Endothelial cell of umbilical vein (primary cell): Measurements from ENCODE around the gene AKAP12. TPM values are rescaled to one million over a fixed set of nuclear protein-coding genes. Genes with fewer than 3 reads are reported as not detected.

Experiments
- BruUV-seq: library from RNA; stranded (reverse); fragments of 400-500 nt; replicated peaks from 2 replicates; lab custom pipeline; 2021; lab: Mats Ljungman, UMichigan
- CTCF ChIA-PET: fragments of 300-600, 350-600 bp; sonication (Branson Sonifier 250); formaldehyde crosslinking; loops from one replicate; lab custom pipeline; 2021; ENCODE audit warnings: antibody characterized with exemption, inconsistent platforms; lab: Charles Lee
- POLR2A ChIA-PET: fragments of 300-600, 350-600 bp; sonication (Branson Sonifier 250); formaldehyde crosslinking; loops from one replicate; lab custom pipeline; 2021; ENCODE audit warnings: antibody characterized with exemption, inconsistent platforms; lab: Charles Lee
- DNase-seq: peaks from one replicate; pipeline ENCODE4 v3.0.0-alpha.2; 2011; ENCODE audit warnings: low read depth, low spot score
- FAIRE-seq: peaks from 2 replicates; lab custom pipeline; 2011; peaks lifted over from hg19 to GRCh38; lab: Jason Lieb, UNC
- H2AFZ ChIP-seq: 2 replicates; pipeline ENCODE4 v1.6.0; 2012; ENCODE audit warnings: low read depth, low read length, control low read depth, inconsistent platforms
- H3K27ac ChIP-seq: 2 replicates; pipeline ENCODE4 v1.5.1; 2011; ENCODE audit warnings: low read depth, mild to moderate bottlenecking, control low read depth, low read length, moderate library complexity; ENCODE audit not compliant: insufficient read depth
- H3K27me3 ChIP-seq, 2 experiments: 2 replicates each; pipeline versions ENCODE4 v1.6.0 to v1.6.1; 2011; ENCODE audit warnings: low read length in 2 of 2, mixed read lengths in 1 of 2; ENCODE audit not compliant: control insufficient read depth in 2 of 2, insufficient read depth in 2 of 2
- H3K36me3 ChIP-seq, 2 experiments: 2 replicates in 1 of 2; 3 replicates in 1 of 2; pipeline ENCODE4 v1.5.1; 2011; ENCODE audit warnings: low read length in 2 of 2, mild to moderate bottlenecking in 1 of 2, moderate library complexity in 1 of 2; ENCODE audit not compliant: control insufficient read depth in 2 of 2, insufficient read depth in 2 of 2; ENCODE audit errors: extremely low read depth in 1 of 2
- H3K4me1 ChIP-seq: 3 replicates; pipeline ENCODE4 v1.5.1; 2011; ENCODE audit warnings: mild to moderate bottlenecking, low read length; ENCODE audit not compliant: control insufficient read depth, insufficient read depth; ENCODE audit errors: extremely low read depth
- H3K4me2 ChIP-seq: 2 replicates; pipeline ENCODE4 v1.6.1; 2011; ENCODE audit warnings: low read length, control low read depth, mixed read lengths; ENCODE audit not compliant: insufficient read depth
- H3K4me3 ChIP-seq, 3 experiments: fragments of 200-600 bp in 1 of 3; sonication (generic), shearing (Covaris generic) in 1 of 3; replicated peaks in 1 of 3; 2 replicates each; pipeline ENCODE4 v1.5.1; 2011 to 2016; ENCODE audit warnings: control low read depth in 3 of 3, low read length in 3 of 3, mild to moderate bottlenecking in 2 of 3, inconsistent platforms in 1 of 3, low read depth in 1 of 3, moderate library complexity in 1 of 3; ENCODE audit not compliant: insufficient read depth in 1 of 3
- H3K79me2 ChIP-seq: 2 replicates; pipeline ENCODE4 v1.6.0; 2012; ENCODE audit warnings: low read length, inconsistent platforms; ENCODE audit not compliant: control insufficient read depth, insufficient read depth
- H3K9ac ChIP-seq: replicated peaks from 2 replicates; pipeline ENCODE3; 2011; ENCODE audit warnings: low read length, control low read depth; ENCODE audit not compliant: insufficient read depth; ENCODE audit errors: extremely low read depth
- H3K9me1 ChIP-seq: replicated peaks from 3 replicates; pipeline ENCODE4 v1.6.0; 2011; ENCODE audit warnings: mild to moderate bottlenecking, low read length; ENCODE audit not compliant: control insufficient read depth, insufficient read depth; ENCODE audit errors: extremely low read depth
- H3K9me3 ChIP-seq: replicated peaks from 2 replicates; pipeline ENCODE4 v1.5.1; 2012; ENCODE audit warnings: low read length, inconsistent platforms; ENCODE audit not compliant: control insufficient read depth, insufficient read depth
- H4K20me1 ChIP-seq: replicated peaks from 2 replicates; pipeline ENCODE3; 2011; ENCODE audit warnings: mild to moderate bottlenecking, low read length; ENCODE audit not compliant: control insufficient read depth, insufficient read depth; ENCODE audit errors: extremely low read depth
- CTCF ChIP-seq, 2 donors: IDR thresholded peaks; 1 replicate in 1 of 2; 2 replicates in 1 of 2; pipeline ENCODE4 v1.5.1; 2011; ENCODE audit warnings: low read length in 2 of 2, mild to moderate bottlenecking in 2 of 2, moderate library complexity in 2 of 2, control low read depth in 1 of 2, inconsistent platforms in 1 of 2, low read depth in 1 of 2; ENCODE audit not compliant: insufficient read depth in 1 of 2; ENCODE audit errors: extremely low read depth in 1 of 2
- EZH2 ChIP-seq: IDR thresholded peaks from 2 replicates; pipeline ENCODE4 v1.6.1; 2012; ENCODE audit warnings: borderline replicate concordance, low read depth, mild to moderate bottlenecking, moderate library complexity, low read length, inconsistent platforms; ENCODE audit not compliant: severe bottlenecking
- FOS ChIP-seq: IDR thresholded peaks from 2 replicates; pipeline ENCODE4 v1.6.1; 2011; ENCODE audit warnings: mild to moderate bottlenecking, low read length, moderate library complexity, borderline replicate concordance; ENCODE audit not compliant: insufficient read depth
- GATA2 ChIP-seq: IDR thresholded peaks from 2 replicates; pipeline ENCODE4 v1.7.0; 2011; ENCODE audit warnings: low read depth, mild to moderate bottlenecking, moderate library complexity, mixed read lengths, low read length; ENCODE audit not compliant: insufficient read length, insufficient read depth
- JUN ChIP-seq: IDR thresholded peaks from 2 replicates; pipeline ENCODE4 v1.6.1; 2011; ENCODE audit warnings: borderline replicate concordance, low read depth; ENCODE audit not compliant: insufficient read length, insufficient read depth
- MAX ChIP-seq: IDR thresholded peaks from 2 replicates; pipeline ENCODE4 v1.6.1; 2011; ENCODE audit not compliant: insufficient read depth, insufficient read length
- MYC ChIP-seq: IDR thresholded peaks from one replicate; pipeline ENCODE4 v1.6.1; 2011; ENCODE audit warnings: mild to moderate bottlenecking, low read depth, low read length
- POLR2A ChIP-seq: IDR thresholded peaks from 2 replicates; pipeline ENCODE4 v1.6.1; 2012; ENCODE audit warnings: low read depth, mild to moderate bottlenecking, control low read depth, low read length
- POLR2AphosphoS5 ChIP-seq: IDR thresholded peaks from 2 replicates; pipeline ENCODE4 v1.6.1; 2012; ENCODE audit warnings: low read depth, mild to moderate bottlenecking, control low read depth, low read length, moderate library complexity; ENCODE audit not compliant: insufficient read depth
- dilution Hi-C: fragments of 300-500 bp; cut with MboI; formaldehyde crosslinking; loops from one replicate; pipeline ENCODE4 v1.15.0; 2019; ENCODE audit warnings: low sequenced_read_pairs; ENCODE audit not compliant: extremely low pct_ligation_motif_present
- intact Hi-C: fragments of 100-400 bp; cut with micrococcal nuclease; formaldehyde crosslinking; loops from one replicate; pipeline ENCODE4 v1.10.0; 2022
- polyA plus RNA-seq, 4 experiments: library from polyadenylated mRNA; depleted of rRNA in 3 of 4; stranded (reverse) in 3 of 4; unstranded in 1 of 4; fragments of >200 nt; gene quantifications; 2 replicates each; pipeline versions ENCODE4 v1.2.1 to v1.2.3, GENCODE V29; 2011 to 2012; ENCODE audit warnings: missing spikeins in 1 of 4
- total RNA-seq: library from RNA; stranded (reverse); gene quantifications from 2 replicates; pipeline ENCODE4 v1.2.3, GENCODE V29; 2021

The AKAP12 gene
- total and polyA plus RNA-seq, 2 donors (not counting 3 experiments of a cell fraction or from before 2014, with no cell fraction given), result 46.9 to 340 TPM

- Histone ChIP-seq H3K4me2 (no peak overlapping the region), H3K9ac (no peak overlapping the region), H3K4me3 (no peak overlapping the region), H2AFZ (no peak overlapping the region), H3K9me1 (no peaks in the 10 kb centered on the region), H3K79me2 (peaks cover 27% of the 10 kb centered on the region), H3K27ac (no peak overlapping the region), H3K27me3 (no peaks in the 10 kb centered on the region), H3K4me1 (peaks cover 16% of the 10 kb centered on the region), H3K9me3 (no peaks in the 10 kb centered on the region), H4K20me1 (no peaks in the 10 kb centered on the region), H3K36me3 (peaks cover 0 to 1% of the 10 kb centered on the region in 2 experiments)
- dilution Hi-C loops, result no loop called here
- DNase-seq (no peak), FAIRE-seq (no peak)
- ChIA-PET CTCF (interaction anchor here (9.2 kb wide), 1 partner anchor 304 kb away, joined by 284 read pairs; no protein-coding TSS in a partner anchor), POLR2A (no interaction called here)
- TF ChIP-seq EZH2 (no peak), POLR2A (no peak), MYC (no peak), CTCF (IDR thresholded peaks at IDR 0.05; ENCODE audit: extremely low read depth in 1 of 2, insufficient read depth in 1 of 2, low read depth in 1 of 2, low read length in 2 of 2) (no peak), GATA2 (no peak), POLR2AphosphoS5 (no peak), JUN (no peak), MAX (no peak), FOS (no peak)
- BruUV-seq, result no TSS peak
- intact Hi-C loops, result loop anchor here (5.0 kb wide), 1 partner anchor 63 kb away; no protein-coding TSS in a partner anchor
Measured at GRCh38 chr6:151320140-151320539, 80.4 kb downstream of the AKAP12 start.
